ENCODE results near the gene UGT1A10. TPM values are rescaled to one million over a fixed set of nuclear protein-coding genes. Genes with fewer than 3 reads are reported as not detected.
"Not testable (repeated sequence)": the region's sequence is repeated elsewhere in the genome, so short reads cannot be mapped to it uniquely, and the experiment has no call there.

Gene UGT1A10
- polyA plus RNA-seq, 10 donors: not detected

DNA sequence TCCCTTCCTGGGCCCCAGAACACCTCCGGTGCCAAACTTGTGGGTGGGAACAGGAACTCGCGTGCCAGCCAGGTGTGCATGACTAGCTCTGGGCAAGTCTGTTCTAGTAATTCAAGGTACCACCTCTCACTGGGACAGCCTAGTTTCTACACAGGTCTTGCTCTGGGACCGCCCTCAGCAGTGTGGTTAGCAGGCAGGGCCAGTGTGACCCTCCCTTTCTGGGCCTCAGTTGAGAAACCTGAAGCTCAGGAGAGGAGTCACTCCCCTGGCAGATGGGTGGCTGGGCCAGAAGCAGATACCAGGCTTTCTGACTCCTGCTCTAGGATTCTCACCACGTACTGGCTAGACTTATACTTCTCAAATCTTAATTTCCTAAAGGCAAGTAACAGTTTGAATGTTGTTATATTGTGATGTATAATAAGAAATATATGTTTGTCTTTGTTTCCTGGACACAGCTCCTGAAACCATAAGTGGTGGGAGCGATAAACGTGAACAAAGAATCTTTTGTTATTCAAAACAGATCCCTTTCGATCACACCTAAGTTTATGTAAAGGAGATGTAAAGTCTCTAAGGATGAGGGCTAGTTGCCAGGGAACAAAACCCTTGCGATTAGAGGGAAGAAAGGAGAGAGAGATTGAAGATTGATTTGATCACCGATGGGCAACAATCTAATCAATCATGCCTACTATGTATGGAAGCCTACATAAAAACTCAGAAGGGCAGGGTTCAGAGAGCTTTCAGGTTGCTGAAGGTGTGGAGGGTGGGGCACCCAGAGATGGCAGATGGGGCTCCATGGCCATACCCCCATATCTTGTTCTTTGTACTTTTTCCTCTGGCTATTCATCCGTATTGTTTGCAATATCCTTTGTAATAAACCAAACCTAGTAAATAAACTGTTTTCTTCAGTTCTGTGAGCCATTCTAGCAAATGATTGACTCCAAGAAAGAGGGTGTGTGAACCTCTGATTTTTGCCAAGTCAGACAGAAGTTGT is 55.5 kb downstream of the UGT1A10 start:
- no peak for DNase-seq

DNA sequence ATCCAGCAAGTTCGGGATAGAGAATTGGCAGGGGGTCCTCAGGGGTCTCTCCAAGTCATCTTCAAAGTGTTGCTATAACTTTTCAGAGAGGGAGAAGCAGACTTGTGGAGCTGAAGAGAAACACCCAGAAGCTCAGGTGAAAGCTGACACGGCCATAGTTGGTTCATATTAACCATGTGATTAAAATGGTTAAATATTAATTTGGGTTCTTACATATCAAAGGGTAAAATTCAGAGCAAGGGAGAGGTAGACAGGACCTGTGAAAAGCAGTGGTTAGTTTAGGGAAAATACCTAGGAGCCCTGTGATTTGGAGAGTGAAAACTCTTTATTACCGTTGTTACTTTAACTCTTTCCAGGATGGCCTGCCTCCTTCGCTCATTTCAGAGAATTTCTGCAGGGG is 56.4 kb downstream of the UGT1A10 start, which contains the start of gene UGT1A6:
Gene UGT1A6 (plus strand): TSS at position 243 of the 400 bp plus-strand sequence. CDS start 115 bp downstream, at position 358.
- no peak for DNase-seq

DNA sequence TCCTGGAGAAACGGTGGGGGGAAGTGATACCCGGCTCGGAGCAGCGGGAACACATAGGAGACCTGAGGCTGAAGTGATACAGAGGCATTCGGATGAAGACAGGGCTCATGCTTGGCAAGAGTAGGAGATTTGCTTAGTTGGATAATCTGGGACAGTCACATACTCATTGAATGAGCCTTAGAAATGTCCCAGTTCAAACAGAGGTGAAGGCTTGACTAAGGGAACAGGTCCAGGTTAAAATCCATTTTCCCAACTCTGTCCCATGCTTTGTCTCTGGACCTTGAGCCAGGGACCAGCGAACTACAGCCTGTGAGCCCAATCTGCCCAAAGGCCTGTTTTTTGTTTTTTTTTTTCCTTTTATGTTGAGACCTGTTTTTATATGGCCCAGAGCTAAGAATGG is 57.7 kb downstream of the UGT1A10 start:
- DNase-seq: no peak

DNA sequence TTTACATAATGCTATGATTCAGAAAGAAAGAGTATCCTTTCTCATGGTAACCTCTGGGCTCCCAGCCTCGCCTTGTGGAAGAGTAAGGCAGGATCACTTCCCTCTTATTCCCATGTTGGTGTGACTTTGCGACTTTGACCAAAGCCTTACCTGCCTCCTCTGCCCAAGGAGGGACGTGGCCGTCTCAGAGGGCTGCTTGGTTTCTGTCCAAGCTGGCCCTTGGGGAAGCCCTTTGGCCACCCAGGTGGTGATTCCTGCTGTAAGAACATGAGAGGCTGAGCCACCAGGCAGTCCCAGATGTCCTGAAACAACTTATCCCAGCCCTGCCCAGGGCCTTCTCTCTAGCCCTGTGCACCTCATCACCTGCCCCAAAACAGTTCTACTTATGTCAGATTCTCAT is 62.5 kb downstream of the UGT1A10 start:
- DNase-seq: no peak

DNA sequence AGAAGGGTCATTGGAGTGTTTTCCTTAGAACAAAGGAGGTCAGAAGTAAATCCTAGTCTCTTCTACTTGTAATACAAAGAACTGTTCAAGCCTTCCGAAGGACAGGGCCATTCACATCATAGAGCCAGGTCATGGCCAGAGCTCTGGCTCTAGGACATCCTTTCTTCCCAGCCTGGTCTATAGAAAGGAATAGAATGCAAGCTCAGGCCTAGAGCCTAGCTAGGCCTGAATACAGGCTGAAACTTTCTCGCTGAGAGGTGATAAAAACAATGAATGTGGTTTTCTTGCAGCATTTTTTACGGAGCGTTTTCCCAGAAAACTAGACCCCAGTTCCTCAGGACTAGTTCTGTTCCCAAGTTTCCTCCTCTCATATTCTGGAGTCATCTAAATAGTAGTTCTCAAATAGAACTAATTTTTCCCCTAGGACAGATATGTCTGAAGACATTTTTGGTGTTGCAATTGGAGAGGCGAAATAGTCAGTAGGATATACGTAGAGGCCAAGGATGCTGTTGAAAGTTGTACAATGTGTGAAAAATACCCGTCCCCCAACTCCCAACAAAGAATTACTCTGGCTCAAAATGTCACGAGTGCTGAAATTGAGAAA is 63.3 kb downstream of the UGT1A10 start:
- no peak for DNase-seq

DNA sequence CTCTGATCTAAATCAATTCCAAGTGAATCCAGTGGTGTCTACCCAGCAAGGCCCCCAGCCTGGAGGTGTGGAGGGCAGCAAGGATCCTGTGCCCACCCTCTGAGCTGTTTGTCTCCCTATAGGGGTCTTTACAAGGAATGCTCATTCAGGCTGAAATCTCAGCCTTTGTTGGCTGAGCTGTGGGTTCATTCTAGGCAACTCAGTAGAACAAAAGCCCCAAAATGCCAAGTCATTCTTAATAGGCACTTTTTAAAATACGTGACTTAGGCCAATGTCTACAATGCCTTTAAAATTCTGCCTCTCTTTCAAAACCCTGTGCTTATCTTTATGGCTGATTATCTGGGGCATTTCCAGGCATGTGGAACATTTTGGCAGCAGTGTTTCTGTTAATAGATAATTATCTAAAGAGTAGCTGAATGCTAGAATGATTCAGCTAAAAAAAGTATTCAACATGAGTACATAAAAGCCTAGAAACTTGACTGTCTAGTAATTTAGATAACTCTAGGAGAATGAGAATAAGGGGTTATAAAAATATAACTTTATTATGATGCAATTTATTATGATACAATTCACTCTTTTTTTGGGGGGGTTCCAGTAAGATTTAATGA is 63.9 kb downstream of the UGT1A10 start:
- no peak for DNase-seq

DNA sequence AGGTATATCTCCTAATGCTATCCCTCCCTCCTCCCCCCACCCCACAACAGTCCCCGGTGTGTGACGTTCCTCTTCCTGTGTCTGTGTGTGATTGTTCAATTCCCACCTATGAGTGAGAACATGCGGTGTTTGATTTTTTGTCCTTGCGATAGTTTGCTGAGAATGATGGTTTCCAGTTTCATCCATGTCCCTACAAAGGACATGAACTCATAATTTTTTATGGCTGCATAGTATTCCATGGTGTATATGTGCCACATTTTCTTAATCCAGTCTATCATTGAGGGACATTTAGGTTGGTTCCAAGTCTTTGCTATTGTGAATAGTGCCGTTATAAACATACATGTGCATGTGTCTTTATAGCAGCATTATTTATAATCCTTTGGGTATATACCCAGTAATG is 64.6 kb downstream of the UGT1A10 start:
- not testable (repeated sequence) for DNase-seq

DNA sequence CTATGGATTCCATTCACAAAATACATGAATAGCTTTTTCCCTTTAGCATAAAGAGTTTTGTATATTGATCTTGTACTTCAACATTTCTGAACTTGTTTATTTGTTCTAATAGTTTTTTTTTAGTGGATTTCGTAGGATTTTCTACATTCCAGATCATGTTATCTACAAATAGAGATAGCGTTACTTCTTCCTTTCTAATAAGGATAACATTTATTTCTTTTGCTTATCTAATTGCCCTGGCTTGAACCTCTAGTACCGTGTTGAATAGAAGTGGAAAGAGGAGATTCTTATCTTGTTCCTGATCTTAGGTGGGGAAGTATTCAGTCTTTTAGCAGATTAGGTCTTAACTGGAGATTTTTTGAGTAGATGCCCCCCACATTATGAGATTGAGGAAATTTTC is 66.0 kb downstream of the UGT1A10 start:
- no peak for DNase-seq

DNA sequence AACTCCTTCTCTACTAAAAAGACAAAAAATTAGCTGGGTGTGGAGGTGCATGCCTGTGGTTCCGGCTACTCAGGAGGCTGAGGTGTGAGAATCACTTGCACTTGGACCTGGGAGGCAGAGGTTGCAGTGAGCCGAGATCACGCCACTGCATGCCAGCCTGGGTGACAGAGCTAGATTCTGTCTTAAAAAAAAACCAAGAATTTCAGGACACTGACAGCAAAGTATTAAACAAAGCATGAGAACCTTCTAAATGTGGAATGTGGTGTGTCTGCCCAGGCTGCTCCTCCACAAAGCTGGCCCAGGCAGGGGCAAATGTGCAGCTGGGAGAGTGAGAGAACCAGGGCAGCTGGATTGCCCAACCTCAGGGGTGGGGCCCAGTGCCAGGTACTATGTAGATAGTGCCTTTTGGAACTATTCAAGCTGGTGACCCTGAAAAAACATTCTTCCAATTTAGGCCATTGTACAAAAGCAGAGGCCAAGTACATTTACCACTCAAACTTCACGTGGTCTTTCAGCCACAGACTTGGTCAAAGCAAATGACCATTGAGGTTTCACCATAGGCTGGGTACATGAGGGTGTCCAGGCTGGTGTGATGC is 69.8 kb downstream of the UGT1A10 start:
- DNase-seq: peak in 1 of 3 donors; percentile 8

DNA sequence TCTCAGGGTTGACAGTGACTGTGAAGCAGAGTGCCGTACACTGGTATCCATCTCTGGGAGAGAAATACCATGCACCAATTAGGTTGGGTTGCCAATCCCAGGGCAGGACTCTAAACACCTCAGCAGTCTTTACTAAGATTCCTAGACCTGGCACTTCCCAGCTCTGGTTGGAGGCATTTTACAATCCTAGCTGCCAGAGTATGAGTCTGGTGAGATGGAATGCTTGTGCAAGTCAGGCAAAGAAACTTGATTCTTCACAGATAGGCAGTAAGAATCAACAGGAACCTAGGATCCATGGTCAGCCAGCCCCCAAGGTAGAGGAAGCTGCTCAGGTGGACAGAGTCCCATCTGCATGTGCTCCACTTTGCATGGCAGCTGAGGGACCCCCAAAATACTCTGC is 70.5 kb downstream of the UGT1A10 start:
- DNase-seq: no peak

DNA sequence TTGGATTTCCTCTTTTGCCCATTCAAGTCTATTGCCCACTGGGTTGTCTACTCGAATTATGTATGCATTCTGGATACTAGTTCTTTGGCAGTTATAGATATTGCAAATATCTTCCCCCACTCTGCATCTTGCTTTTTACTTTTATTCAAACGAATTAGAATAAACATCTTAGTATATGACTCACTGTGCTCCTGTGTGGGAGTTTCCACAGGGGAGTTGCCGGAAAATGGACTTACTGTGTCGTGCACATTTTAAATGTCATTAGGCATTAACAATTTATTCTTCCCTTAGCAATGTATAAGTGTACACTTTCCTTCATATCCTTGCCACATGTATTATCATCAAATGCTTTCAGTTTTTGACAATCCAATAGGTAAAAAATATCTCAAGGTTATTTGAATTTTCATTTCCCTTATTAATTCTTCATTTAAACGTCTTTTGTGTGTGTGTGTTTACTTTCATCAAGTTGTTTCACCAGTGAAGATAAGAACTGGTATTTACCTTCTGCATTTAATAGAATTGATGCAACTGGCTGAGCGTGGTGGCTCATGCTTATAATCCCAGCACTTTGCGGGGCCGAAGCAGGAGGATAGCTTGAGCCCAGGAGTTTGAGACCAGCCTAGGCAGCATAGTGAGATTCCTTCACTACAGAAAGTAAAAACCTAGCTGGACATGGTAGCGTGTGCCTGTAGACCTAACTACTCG is 71.8 kb downstream of the UGT1A10 start:
- no peak for DNase-seq

DNA sequence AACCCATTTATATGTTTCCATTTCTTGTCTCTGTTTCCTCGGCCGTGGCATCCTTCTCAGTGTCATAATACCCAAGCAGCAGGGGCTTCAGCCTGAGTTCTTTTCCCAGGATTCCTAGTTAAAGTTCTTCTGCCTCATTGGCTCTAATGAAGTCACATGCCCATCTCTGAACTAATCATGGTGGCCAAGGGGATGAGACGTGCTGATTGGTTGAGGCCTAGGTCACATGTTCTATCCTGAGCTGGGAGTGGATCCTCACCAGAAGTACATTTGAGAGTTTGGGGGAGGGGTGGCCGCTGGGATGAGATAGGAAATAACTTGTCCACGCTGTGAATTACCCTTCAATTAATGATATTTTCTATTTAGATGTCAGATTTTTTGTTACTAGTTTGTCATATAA is 72.7 kb downstream of the UGT1A10 start:
- no peak for DNase-seq

DNA sequence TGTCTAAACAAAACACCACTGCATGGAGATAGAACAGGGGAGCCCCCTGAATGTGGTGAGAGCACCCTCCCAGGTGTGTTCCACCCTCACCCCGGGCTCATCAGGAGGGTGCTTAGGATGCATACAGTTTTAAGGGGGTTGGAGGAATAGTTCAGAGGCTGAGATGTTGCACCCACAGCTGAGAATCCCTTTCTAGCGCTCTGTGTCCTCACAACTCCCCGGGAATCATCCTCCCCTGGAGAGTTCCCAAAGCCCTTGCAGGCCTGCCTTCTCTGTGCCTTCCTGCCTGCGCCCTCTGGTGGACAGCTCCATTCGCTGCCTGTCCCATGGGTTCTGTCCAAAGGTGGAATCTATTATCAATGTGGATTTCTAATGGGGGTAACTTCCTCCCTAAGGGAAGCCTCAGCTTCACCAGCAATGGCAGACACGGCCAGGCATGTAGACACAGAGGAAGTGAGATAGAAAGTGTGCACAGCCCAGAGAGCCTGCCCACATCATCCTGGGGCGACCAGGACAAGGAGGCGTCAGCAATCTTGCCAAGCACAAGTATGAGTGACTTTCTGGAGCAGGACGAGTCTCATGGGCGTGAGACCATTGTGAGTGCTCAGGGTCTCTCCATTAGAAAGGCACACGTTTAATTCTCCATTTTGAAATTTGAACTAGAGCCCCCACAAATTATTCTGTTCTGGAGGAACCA is 75.2 kb downstream of the UGT1A10 start:
- DNase-seq: peak; percentile 33 to 56 (median 42)

DNA sequence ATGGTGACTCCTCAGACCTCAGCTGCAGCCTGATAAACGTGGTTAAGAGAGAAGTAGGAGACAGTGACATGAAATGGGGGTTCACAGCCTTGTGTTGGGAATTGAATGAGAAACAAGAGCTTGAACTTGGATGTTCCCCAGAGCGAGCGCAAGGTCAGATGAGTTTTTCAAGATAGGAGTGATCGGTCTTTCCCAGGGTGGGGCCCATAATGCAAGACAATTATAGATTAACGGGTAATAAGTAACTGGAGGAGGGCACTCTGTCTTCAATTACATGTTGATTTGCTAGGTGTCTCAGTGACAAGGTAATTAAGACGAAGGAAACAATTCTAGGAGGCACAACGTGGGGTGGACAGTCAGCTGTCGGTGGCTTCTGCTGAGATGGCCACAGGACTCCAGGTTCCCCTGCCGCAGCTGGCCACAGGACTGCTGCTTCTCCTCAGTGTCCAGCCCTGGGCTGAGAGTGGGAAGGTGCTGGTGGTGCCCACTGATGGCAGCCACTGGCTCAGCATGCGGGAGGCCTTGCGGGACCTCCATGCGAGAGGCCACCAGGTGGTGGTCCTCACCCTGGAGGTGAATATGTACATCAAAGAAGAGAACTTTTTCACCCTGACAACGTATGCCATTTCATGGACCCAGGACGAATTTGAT is 76.5 kb downstream of the UGT1A10 start, which contains the start of gene UGT1A5:
Gene UGT1A5 (plus strand): TSS at position 297 of the 651 bp plus-strand sequence. CDS start 85 bp downstream, at position 382.
- DNase-seq: no peak

DNA sequence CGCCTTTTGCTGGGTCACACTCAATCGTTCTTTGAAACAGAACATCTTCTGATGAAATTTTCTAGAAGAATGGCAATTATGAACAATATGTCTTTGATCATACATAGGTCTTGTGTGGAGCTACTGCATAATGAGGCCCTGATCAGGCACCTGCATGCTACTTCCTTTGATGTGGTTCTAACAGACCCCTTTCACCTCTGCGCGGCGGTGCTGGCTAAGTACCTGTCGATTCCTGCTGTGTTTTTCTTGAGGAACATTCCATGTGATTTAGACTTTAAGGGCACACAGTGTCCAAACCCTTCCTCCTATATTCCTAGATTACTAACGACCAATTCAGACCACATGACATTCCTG is 77.0 kb downstream of the UGT1A10 start:
- DNase-seq: no peak

DNA sequence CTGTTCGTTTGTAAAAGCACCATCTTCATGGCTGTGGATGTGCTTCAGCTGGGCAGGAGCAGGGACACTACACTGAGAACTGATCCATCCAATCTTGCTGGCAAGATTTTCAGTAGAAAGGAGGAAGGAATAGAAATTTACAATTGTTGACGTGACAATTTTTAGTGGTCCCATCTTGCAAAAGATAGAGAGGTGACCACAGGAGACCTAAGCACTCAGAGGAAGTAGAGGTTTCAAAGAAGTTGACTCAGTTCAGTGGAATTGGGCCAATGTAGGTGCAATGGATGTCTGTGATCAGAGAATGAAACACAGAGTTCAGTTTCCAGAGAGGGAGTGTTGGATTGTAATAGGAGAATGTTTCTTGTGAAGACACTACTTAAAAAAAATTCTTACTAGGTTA is 77.9 kb downstream of the UGT1A10 start:
- no peak for DNase-seq

DNA sequence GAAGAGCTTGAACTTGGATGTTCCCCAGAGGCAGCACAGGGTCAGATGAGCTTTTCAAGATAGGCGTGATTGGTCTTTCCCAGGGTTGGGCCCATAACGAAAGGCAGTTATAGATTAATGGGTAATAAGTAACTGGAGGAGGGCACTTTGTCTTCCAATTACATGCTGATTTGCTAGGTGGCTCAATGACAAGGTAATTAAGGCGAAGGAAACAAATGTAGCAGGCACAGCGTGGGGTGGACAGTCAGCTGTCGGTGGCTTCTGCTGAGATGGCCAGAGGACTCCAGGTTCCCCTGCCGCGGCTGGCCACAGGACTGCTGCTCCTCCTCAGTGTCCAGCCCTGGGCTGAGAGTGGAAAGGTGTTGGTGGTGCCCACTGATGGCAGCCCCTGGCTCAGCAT is 82.3 kb downstream of the UGT1A10 start, which contains the start of gene UGT1A4:
Gene UGT1A4 (plus strand): TSS at position 185 of the 400 bp plus-strand sequence. CDS start 85 bp downstream, at position 270.
- DNase-seq: no peak

DNA sequence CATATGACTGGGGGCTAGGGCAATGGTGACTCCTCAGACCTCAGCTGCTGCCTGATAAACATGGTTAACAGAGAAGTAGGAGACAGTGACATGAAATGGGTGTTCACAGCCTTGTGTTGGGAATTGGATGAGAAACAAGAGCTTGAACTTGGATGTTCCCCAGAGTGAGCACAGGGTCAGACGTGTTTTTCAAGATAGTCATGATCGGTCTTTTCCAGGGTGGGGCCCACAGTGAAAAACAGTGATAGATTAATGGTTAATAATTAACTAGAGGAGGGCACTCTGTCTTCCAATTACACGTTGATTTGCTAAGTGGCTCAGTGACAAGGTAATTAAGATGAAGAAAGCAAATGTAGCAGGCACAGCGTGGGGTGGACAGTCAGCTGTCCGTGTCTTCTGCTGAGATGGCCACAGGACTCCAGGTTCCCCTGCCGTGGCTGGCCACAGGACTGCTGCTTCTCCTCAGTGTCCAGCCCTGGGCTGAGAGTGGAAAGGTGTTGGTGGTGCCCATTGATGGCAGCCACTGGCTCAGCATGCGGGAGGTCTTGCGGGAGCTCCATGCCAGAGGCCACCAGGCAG is 92.6 kb downstream of the UGT1A10 start, which contains the start of gene UGT1A3:
Gene UGT1A3 (plus strand): TSS at position 320 of the 579 bp plus-strand sequence. CDS start 85 bp downstream, at position 405.
- DNase-seq: no peak

DNA sequence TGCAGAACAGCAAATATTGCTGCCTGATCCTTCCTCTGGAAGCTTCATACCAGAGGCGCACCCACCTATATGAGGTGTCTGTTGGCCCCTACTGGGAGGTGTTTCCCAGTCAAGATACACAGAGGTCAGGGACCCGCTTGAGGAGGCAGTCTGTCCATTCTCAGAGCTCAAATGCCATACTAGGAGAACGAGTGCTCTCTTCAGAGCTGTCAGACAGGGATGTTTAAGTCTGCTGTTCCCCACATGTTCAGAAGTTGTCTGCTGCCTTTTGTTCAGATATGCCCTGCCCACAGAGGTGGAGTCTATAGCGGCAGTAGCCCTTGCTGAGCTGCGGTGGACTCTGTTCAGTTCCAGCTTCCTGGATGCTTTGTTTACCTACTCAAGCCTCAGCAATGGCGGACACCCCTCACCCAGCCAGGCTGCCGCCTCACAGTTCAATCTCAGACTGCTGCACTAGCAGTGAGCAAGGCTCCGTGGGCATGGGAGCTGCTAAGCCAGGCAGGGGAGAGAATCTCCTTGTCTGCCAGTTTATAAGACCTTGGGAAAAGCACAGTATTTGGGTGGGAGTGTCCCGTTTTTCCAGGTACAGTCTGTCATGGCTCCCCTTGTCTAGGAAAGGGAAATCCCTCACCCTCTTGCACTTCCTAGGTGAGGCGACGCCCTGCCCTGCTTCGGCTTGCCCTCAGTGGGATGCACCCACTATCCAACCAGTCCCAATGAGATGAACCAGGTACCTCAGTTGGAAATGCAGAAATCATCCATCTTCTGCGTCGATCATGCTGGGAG is 100.8 kb downstream of the UGT1A10 start:
- not testable (repeated sequence) for DNase-seq
